ENCODE results near the gene VPS13A.
"Not testable (repeated sequence)": the region's sequence is repeated elsewhere in the genome, so short reads cannot be mapped to it uniquely, and the experiment has no call there.

VPS13A gene

DNA sequence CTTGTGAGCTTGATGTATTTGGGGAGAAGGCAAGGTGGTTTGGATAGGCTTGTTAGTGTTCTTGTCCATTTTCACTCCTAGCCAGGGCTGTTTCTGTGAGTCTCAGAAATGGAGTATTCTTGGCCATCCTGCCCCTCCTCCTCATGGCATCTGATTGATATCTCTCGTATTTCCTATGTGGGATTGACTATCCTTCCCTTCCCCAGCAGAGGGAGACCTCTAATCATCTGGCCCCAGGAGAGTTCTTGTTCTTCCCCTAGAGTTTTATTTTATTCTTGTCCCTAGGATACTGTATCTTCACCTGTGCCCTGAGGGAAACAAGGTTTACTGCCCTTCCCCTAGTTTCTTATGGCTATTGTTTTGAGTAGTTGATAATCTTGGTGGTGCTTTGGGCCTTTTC lies 114.4 kb downstream of the VPS13A start:
- no peak overlapping the region for H3K4me3 ChIP-seq (ENCODE audit: low read depth, low read length)

GRCh38 chr9:77293949-77294348 lies 116.6 kb downstream of the VPS13A start:
- H3K4me3 ChIP-seq (ENCODE audit: low read depth, low read length) = no peak overlapping the region

DNA sequence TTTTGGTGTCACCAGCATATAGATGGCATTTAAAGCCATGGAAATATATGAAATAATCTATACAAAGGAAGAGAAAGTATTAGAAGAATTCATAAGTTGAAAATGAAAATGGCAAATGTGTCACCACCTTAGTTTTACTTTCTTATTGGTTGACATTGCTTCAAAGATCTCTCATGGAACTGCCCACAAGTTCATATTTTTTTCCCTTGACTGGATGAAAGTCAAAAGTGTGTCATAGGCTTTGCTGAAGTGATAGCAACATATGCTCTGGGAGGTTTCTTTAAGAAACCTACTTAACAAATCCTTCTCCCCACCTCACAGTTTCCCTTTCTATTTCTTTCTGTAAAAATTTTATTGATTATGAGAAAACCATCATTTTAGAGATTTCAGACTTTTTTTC lies 127.2 kb downstream of the VPS13A start:
- no peak overlapping the region for H3K4me3 ChIP-seq (ENCODE audit: low read depth, low read length)

GRCh38 chr9:77305622-77306400 lies 128.5 kb downstream of the VPS13A start:
- H3K4me3 ChIP-seq (ENCODE audit: low read depth, low read length) = no peak overlapping the region

- no peak overlapping the region for H3K4me3 ChIP-seq (ENCODE audit: low read depth, low read length)
Measured at GRCh38 chr9:77307166-77307565, 129.8 kb downstream of the VPS13A start.

GRCh38 chr9:77316058-77316457 lies 138.7 kb downstream of the VPS13A start:
- no peak overlapping the region for H3K4me3 ChIP-seq (ENCODE audit: low read depth, low read length)

DNA sequence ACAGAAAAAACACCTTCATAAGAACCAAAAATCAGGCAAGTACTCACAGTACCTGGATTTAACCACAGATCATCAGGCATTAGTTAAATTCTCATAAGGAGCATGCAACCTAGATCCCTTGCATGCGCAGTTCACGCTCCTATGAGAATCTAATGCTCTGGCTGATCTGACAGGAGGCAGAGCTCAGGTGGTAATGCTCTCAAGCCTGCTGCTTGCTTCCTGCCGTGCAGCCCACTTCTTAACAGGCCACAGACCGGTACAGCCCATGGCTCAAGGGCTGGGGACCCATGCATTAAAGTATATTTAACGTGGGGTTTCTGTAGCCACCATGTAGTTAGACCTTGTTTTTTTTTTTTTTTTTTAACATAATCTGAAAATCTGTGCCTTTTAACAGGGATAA lies 147.7 kb downstream of the VPS13A start:
- H3K4me3 ChIP-seq (ENCODE audit: low read depth, low read length) = no peak overlapping the region

GRCh38 chr9:77328102-77328501 lies 150.8 kb downstream of the VPS13A start:
- H3K4me3 ChIP-seq (ENCODE audit: low read depth, low read length) = no peak overlapping the region

DNA sequence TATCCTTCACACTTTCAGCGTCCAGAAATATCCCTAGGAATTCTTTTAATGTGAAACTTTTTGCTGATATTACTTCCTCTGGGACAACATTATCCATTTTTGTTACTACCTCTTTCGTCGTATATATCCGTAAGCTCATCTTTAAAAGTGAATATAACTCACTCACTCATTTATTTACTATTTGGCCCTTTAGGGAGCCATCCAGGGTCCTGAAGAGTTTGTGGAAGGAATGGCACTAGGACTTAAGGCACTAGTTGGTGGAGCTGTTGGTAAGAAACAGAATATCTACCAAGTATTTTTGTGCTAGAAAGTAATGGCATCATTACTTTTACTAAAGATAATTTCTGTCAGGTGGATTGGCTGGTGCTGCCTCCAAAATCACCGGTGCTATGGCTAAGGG lies 192.7 kb downstream of the VPS13A start:
- H3K4me3 ChIP-seq (ENCODE audit: low read depth, low read length) = no peak overlapping the region

DNA sequence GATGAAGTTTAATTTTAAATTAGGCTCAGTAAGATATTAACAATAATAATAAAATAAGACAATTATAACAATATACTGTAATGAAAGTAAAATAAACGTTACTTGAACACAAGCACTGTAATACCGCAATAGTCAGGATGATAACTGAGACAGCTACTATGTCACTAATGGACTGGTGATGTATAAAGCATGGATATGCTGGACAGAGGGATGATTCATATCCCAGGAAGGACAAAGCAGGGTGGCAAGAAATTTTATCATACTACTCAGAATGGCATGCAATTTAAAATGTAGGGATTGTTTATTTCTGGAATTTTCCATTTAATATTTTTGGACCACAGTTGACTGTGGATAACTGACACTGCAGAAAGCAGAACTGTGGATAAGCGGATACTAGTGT lies 196.9 kb downstream of the VPS13A start:
- H3K4me3 ChIP-seq (ENCODE audit: low read depth, low read length) = no peak overlapping the region

DNA sequence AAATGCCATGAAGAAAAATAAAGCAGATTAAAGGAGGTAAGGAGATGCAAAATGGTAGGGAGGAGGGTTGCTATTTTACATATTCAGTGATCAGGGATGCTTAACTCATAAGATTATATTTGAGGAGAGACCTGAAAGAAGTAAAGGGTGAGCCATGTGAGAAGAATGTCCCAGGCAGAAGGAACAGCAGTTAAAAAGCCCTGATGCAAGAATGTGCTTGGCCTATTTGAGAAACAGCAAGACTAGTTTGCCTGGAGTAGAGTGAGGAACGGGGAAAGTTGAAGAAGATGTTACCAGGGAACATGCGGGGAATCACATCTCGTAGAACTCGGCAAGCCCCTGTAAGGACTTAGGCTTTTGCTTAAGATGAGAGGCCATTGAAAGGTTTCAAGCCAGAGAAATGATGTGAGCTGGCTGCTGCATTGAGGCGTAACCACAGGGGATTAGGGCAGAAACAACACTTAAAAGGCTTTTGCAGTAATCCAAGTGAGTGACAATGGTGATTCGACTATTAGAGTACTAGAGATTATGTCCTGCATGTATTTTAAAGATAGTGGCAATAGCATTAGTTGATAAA lies 198.7 kb downstream of the VPS13A start:
- H3K4me3 ChIP-seq (ENCODE audit: low read depth, low read length) = no peak overlapping the region

- no peak overlapping the region for H3K4me3 ChIP-seq (ENCODE audit: low read depth, low read length)
Measured at GRCh38 chr9:77384406-77384805, 207.1 kb downstream of the VPS13A start.

- no peak overlapping the region for H3K4me3 ChIP-seq (ENCODE audit: low read depth, low read length)
Measured at GRCh38 chr9:77386187-77386586, 208.9 kb downstream of the VPS13A start.

DNA sequence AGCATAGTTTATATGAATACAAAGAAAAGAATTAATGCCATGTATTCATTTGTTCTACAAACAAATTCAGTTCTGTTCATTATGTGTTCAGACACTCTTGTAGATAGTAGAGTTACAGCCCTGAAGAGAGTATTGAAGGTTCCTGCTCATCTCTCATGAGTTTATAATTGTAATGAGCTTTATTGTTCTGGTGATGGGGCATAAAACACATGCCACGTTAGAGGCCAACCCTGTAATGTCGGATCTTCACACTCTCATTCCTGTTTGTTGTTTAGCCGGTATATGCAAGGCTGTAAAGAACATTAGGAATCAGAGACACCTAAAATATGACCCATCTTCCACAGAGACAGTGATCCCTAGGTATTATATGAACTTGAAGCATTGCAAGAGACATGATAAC lies 214.5 kb downstream of the VPS13A start:
- H3K4me3 ChIP-seq (ENCODE audit: low read depth, low read length) = no peak overlapping the region

GRCh38 chr9:77392328-77392727 lies 215.0 kb downstream of the VPS13A start:
- no peak overlapping the region for H3K4me3 ChIP-seq (ENCODE audit: low read depth, low read length)

DNA sequence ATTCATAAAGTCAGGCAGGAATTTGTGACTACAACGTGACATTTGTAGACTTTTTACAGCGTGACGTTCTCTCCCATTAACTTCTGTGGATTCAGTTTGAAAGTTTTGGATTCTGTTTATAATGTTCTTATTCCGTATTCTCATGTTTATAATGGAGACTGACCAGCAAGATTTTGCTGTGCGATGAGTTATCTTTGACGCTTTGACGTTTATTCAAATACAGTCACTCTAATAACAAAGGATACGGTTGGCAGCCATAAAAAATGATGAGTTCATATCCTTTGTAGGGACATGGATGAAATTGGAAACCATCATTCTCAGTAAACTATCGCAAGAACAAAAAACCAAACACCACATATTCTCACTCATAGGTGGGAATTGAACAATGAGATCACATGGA lies 221.2 kb downstream of the VPS13A start:
- H3K4me3 ChIP-seq (ENCODE audit: low read depth, low read length) = not testable (repeated sequence)

DNA sequence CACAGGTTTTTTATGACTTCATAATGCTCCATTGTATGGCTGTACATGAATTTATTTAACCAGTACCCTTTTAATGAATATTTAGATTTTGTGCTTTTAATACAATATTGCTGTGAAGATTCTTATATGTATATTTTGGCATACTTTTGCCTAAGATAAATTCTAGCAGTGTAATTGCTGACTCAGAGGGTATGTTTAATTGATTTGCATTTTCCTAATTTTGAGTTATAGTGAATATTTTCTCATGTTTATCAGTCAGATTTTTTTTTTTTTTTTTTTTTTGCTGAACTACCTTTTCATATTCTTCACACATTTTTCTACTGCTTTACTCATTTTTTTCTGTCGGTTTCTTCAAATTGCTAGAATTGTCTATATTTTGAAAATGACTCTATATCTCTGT lies 222.6 kb downstream of the VPS13A start:
- H3K4me3 ChIP-seq (ENCODE audit: low read depth, low read length) = no peak overlapping the region

DNA sequence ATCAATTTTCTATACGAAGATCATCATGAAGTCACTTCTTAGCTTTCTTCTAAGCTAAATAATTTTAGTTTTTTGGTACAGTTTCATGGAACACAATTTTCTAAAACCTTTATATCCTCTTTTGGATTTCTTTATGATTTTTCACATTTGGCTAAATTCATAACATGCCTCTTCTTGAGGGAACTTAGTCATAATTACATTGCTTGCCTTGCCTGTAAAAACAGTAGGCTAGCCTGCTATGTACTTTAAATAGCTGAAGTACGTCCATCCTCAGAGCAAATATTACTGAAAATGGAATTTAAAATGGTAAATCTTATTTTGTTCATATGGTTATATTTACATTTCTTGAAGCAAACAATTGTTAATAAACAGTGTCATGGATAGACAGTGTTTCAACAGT lies 225.0 kb downstream of the VPS13A start:
- H3K4me3 ChIP-seq (ENCODE audit: low read depth, low read length) = no peak overlapping the region

DNA sequence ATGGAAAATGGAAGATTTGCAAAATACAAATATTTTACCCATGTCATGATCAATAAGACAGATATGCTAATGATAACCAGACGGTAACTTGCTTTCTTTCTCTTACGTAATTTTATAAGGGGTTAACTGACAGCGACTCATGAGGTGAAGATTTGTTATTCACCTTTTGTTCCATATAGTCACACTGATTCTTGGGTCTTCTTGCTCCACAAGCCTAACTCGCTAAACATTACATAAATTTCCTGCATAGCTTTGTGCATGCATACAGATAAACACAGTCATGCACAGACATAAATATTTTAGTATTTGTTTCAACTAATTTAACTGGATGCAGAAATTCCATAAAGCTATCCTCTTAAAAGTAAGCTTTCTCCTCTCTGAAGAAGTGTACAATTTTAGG lies 225.9 kb downstream of the VPS13A start:
- H3K4me3 ChIP-seq (ENCODE audit: low read depth, low read length) = no peak overlapping the region

DNA sequence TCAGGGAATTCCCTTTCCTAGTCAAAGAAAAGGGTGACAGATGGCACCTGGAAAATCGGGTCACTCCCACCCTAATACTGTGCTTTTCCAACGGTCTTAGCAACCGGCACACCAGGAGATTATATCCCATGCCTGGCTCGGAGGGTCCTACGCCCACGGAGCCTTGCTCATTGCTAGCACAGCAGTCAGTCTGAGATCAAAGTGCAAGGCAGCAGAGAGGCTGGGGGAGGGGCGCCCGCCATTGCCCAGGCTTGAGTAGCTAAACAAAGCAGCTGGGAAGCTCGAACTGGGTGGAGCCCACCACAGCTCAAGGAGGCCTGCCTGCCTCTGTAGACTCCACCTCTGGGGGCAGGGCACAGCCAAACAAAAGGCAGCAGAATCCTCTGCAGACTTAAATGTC lies 231.2 kb downstream of the VPS13A start:
- not testable (repeated sequence) for H3K4me3 ChIP-seq (ENCODE audit: low read depth, low read length)

- no peak overlapping the region for H3K4me3 ChIP-seq (ENCODE audit: low read depth, low read length)
Measured at GRCh38 chr9:77417566-77417965, 240.2 kb downstream of the VPS13A start.

GRCh38 chr9:77418226-77418625 lies 240.9 kb downstream of the VPS13A start:
- H3K4me3 ChIP-seq (ENCODE audit: low read depth, low read length) = no peak overlapping the region

GRCh38 chr9:77420641-77421040 lies 243.3 kb downstream of the VPS13A start:
- H3K4me3 ChIP-seq (ENCODE audit: low read depth, low read length) = no peak overlapping the region

Measured in iPS-11a (cell line).